ENCODE measurements around the gene MINDY3.

MINDY3 gene

GRCh38 chr10:15829495-15829894 is 30.8 kb downstream of the MINDY3 start:
- no peak for TF ChIP-seq CTCF (IDR thresholded peaks at IDR 0.05; ENCODE audit: low read depth, low read length, missing control alignments)
- DNase-seq (ENCODE audit: low read depth), result no peak
- in situ Hi-C loops (cut with HindIII; ENCODE audit: low sequenced_read_pairs), result no loop called here
- H3K4me3 ChIP-seq (ENCODE audit: low read depth, low read length), result no peak overlapping the region

GRCh38 chr10:15824498-15824897 is 35.8 kb downstream of the MINDY3 start:
- TF ChIP-seq CTCF (IDR thresholded peaks at IDR 0.05; ENCODE audit: low read depth, low read length, missing control alignments), result peak; percentile 15
- in situ Hi-C loops (cut with HindIII; ENCODE audit: low sequenced_read_pairs), result no loop called here
- H3K4me3 ChIP-seq (ENCODE audit: low read depth, low read length), result no peak overlapping the region
- peak; percentile 9 for DNase-seq (ENCODE audit: low read depth)

- H3K4me3 ChIP-seq (ENCODE audit: low read depth, low read length), result no peak overlapping the region
- in situ Hi-C loops (cut with HindIII; ENCODE audit: low sequenced_read_pairs), result no loop called here
- TF ChIP-seq CTCF (IDR thresholded peaks at IDR 0.05; ENCODE audit: low read depth, low read length, missing control alignments), result no peak
- no peak for DNase-seq (ENCODE audit: low read depth)
Measured at GRCh38 chr10:15822131-15822530, 38.2 kb downstream of the MINDY3 start.

- H3K4me3 ChIP-seq (ENCODE audit: low read depth, low read length), result no peak overlapping the region
- TF ChIP-seq CTCF (IDR thresholded peaks at IDR 0.05; ENCODE audit: low read depth, low read length, missing control alignments), result no peak
- no peak for DNase-seq (ENCODE audit: low read depth)
- in situ Hi-C loops (cut with HindIII; ENCODE audit: low sequenced_read_pairs), result no loop called here
Measured at GRCh38 chr10:15821046-15821683, 39.1 kb downstream of the MINDY3 start.

GRCh38 chr10:15817409-15818046 is 42.8 kb downstream of the MINDY3 start:
- no peak for TF ChIP-seq CTCF (IDR thresholded peaks at IDR 0.05; ENCODE audit: low read depth, low read length, missing control alignments)
- in situ Hi-C loops (cut with HindIII; ENCODE audit: low sequenced_read_pairs), result no loop called here
- no peak for DNase-seq (ENCODE audit: low read depth)
- H3K4me3 ChIP-seq (ENCODE audit: low read depth, low read length), result no peak overlapping the region

- no peak overlapping the region for H3K4me3 ChIP-seq (ENCODE audit: low read depth, low read length)
- DNase-seq (ENCODE audit: low read depth), result no peak
- TF ChIP-seq CTCF (IDR thresholded peaks at IDR 0.05; ENCODE audit: low read depth, low read length, missing control alignments), result no peak
- in situ Hi-C loops (cut with HindIII; ENCODE audit: low sequenced_read_pairs), result no loop called here
Measured at GRCh38 chr10:15815242-15815885, 44.9 kb downstream of the MINDY3 start.
